ENCODE data around the gene GDPGP1.
A peak's percentile ranks its signal among the peaks of the same experiment; 100 is the strongest.

DNA sequence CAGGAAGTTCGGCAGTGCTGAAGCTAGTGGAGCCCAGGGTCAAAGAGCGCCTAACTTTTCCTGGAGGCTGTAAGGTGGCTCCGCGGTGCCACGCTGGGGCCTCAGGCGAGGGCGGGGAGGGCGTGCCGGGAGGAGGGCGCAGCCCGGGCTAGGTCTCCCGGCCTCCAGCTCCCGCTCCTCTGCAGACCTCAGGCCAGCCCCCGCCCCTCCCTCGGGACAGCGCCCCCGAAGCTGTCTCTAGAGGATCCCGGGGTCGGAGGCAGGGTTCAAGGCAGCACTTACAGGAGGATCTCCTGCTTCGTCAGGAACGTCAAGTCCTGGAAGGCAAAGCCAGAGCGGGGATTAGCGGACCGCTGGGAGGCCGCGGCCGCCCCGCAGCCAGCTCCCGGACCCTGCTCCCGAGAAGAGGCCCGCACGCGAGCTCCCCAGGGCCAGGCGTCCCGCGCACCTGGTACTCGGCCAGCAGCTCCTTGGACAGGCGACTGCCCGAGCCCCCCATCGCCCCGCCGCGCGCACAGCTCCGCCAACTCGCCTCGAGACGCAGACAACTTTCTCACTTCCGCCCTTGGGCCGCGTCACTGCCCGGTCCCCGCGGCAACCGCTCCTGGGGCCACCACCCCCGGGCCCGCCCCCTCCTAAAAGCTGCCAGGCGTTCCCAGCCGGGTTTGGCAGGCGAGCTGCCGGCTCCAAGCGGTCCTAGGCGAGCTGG, 468 bp upstream of the GDPGP1 start, which contains the start of gene CIB1:
- TF ChIP-seq, protein P1, sequence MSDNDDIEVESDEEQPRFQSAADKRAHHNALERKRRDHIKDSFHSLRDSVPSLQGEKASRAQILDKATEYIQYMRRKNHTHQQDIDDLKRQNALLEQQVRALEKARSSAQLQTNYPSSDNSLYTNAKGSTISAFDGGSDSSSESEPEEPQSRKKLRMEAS (IDR thresholded peaks at IDR 0.05): peak; percentile 77
- no peak for TF ChIP-seq YY1 (IDR thresholded peaks at IDR 0.05; ENCODE audit: low read depth)
- 0 out of 2 replicates have a peak, but pooled peaks have one; percentile 12 for TF ChIP-seq TCF12 (IDR thresholded peaks at IDR 0.05; ENCODE audit: low read depth)
- TF ChIP-seq, protein P2, sequence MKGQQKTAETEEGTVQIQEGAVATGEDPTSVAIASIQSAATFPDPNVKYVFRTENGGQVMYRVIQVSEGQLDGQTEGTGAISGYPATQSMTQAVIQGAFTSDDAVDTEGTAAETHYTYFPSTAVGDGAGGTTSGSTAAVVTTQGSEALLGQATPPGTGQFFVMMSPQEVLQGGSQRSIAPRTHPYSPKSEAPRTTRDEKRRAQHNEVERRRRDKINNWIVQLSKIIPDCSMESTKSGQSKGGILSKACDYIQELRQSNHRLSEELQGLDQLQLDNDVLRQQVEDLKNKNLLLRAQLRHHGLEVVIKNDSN (IDR thresholded peaks at IDR 0.05): no peak
- TF ChIP-seq, protein P3, sequence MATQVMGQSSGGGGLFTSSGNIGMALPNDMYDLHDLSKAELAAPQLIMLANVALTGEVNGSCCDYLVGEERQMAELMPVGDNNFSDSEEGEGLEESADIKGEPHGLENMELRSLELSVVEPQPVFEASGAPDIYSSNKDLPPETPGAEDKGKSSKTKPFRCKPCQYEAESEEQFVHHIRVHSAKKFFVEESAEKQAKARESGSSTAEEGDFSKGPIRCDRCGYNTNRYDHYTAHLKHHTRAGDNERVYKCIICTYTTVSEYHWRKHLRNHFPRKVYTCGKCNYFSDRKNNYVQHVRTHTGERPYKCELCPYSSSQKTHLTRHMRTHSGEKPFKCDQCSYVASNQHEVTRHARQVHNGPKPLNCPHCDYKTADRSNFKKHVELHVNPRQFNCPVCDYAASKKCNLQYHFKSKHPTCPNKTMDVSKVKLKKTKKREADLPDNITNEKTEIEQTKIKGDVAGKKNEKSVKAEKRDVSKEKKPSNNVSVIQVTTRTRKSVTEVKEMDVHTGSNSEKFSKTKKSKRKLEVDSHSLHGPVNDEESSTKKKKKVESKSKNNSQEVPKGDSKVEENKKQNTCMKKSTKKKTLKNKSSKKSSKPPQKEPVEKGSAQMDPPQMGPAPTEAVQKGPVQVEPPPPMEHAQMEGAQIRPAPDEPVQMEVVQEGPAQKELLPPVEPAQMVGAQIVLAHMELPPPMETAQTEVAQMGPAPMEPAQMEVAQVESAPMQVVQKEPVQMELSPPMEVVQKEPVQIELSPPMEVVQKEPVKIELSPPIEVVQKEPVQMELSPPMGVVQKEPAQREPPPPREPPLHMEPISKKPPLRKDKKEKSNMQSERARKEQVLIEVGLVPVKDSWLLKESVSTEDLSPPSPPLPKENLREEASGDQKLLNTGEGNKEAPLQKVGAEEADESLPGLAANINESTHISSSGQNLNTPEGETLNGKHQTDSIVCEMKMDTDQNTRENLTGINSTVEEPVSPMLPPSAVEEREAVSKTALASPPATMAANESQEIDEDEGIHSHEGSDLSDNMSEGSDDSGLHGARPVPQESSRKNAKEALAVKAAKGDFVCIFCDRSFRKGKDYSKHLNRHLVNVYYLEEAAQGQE (IDR thresholded peaks at IDR 0.05; ENCODE audit: low read depth): no peak
- TF ChIP-seq EGR1 (IDR thresholded peaks at IDR 0.05): peak; percentile 20; the same call in 1 of the 2 replicates
- no peak for TF ChIP-seq FOXM1 (IDR thresholded peaks at IDR 0.05; ENCODE audit: borderline replicate concordance, low read depth)
- no peak for TF ChIP-seq TEAD4 (IDR thresholded peaks at IDR 0.05)
- peak; percentile 22 for TF ChIP-seq ZBTB7A (IDR thresholded peaks at IDR 0.05; ENCODE audit: low read depth)
- TF ChIP-seq RAD21 (IDR thresholded peaks at IDR 0.05; ENCODE audit: low read depth): no peak; the same call in 1 of the 2 replicates
- TF ChIP-seq EP300 (IDR thresholded peaks at IDR 0.05; ENCODE audit: borderline replicate concordance): no peak
- no peak; the same call in 1 of the 2 replicates for TF ChIP-seq TAF1 (IDR thresholded peaks at IDR 0.05; ENCODE audit: low read depth)
- no peak; the same call in 1 of the 2 replicates for TF ChIP-seq CREB1 (IDR thresholded peaks at IDR 0.05; ENCODE audit: low read depth)

All from Ishikawa (cell line).